Lung (tissue), 4 donors: ENCODE results near the gene MLST8. TPM values are rescaled to one million over a fixed set of nuclear protein-coding genes. Genes with fewer than 3 reads are reported as not detected.

Source experiments
- polyA plus RNA-seq, 2 donors: library from polyadenylated mRNA; stranded (reverse); fragments of 200-250 nt; gene quantifications; one replicate each; pipeline ENCODE4 v1.2.1, GENCODE V29; 2013
- total RNA-seq, 2 donors: library from RNA; depleted of rRNA in 1 of 2; stranded (reverse); fragments of >200 nt in 1 of 2; gene quantifications; one replicate each; pipeline ENCODE4 v1.2.1, GENCODE V29; 2014 to 2021
- donor health status: Bipolar disorder and iron deficiency.
- donor health status: healthy.
- donor health status: DM: yes; HTN: yes; CAD: no.

Gene MLST8
- total and polyA plus RNA-seq, 4 donors: 17.2 to 48.9 (median 41.2) TPM

Other genes starting within 250 kb of the MLST8 start
- gene NDUFB10, start 245.9 kb upstream of the MLST8 start, total RNA-seq: 100 to 1,000 TPM; 107 to 124 TPM
- 100 to 1,000 TPM; 139 to 187 TPM for gene NDUFB10, start 245.9 kb upstream of the MLST8 start, polyA plus RNA-seq
- gene RPS2, start 240.6 kb upstream of the MLST8 start, total RNA-seq: 1,000 to 10,000 TPM; 1,331 to 2,412 TPM
- 1,000 to 10,000 TPM; 3,147 to 5,214 TPM for gene RPS2, start 240.6 kb upstream of the MLST8 start, polyA plus RNA-seq
- not detected for gene RNF151, start 238.6 kb upstream of the MLST8 start, total RNA-seq
- under 1 TPM in 1 of 2 donors, not detected in 1; 0.15 TPM for gene RNF151, start 238.6 kb upstream of the MLST8 start, polyA plus RNA-seq
- gene TBL3, start 233.4 kb upstream of the MLST8 start, total RNA-seq: 10 to 100 TPM; 23.9 to 35.4 TPM
- 10 to 100 TPM; 52.8 to 58.8 TPM for gene TBL3, start 233.4 kb upstream of the MLST8 start, polyA plus RNA-seq
- 1 to 10 TPM in 1 of 2 donors, under 1 TPM in 1; 0.28 to 4.5 TPM for gene NOXO1, start 224.0 kb upstream of the MLST8 start, total RNA-seq
- 1 to 10 TPM; 2.0 to 7.3 TPM for gene NOXO1, start 224.0 kb upstream of the MLST8 start, polyA plus RNA-seq
- 10 to 100 TPM in 1 of 2 donors, 1 to 10 TPM in 1; 7.4 to 32.6 TPM for gene GFER, start 221.3 kb upstream of the MLST8 start, total RNA-seq
- gene GFER, start 221.3 kb upstream of the MLST8 start, polyA plus RNA-seq: 10 to 100 TPM; 18.6 to 63.5 TPM
- under 1 TPM; 0.40 to 0.46 TPM for gene SYNGR3, start 215.5 kb upstream of the MLST8 start, total RNA-seq
- gene SYNGR3, start 215.5 kb upstream of the MLST8 start, polyA plus RNA-seq: under 1 TPM; 0.10 to 0.69 TPM
- 10 to 100 TPM; 13.9 to 49.8 TPM for gene ZNF598, start 195.6 kb upstream of the MLST8 start, total RNA-seq
- gene ZNF598, start 195.6 kb upstream of the MLST8 start, polyA plus RNA-seq: 10 to 100 TPM; 29.1 to 42.8 TPM
- gene NPW, start 185.7 kb upstream of the MLST8 start, total RNA-seq: 1 to 10 TPM in 1 of 2 donors, under 1 TPM in 1; 0.71 to 1.3 TPM
- under 1 TPM; 0.12 to 0.34 TPM for gene NPW, start 185.7 kb upstream of the MLST8 start, polyA plus RNA-seq
- gene NHERF2, start 178.6 kb upstream of the MLST8 start, total RNA-seq: 100 to 1,000 TPM; 142 to 468 TPM
- gene NHERF2, start 178.6 kb upstream of the MLST8 start, polyA plus RNA-seq: 100 to 1,000 TPM; 192 to 297 TPM
- gene NTHL1, start 157.6 kb upstream of the MLST8 start, total RNA-seq: 10 to 100 TPM; 19.3 to 37.8 TPM
- gene NTHL1, start 157.6 kb upstream of the MLST8 start, polyA plus RNA-seq: 10 to 100 TPM; 20.4 to 43.5 TPM
- gene TSC2, start 157.5 kb upstream of the MLST8 start, total RNA-seq: 100 to 1,000 TPM in 1 of 2 donors, 10 to 100 TPM in 1; 93.4 to 146 TPM
- 10 to 100 TPM; 36.5 to 51.9 TPM for gene TSC2, start 157.5 kb upstream of the MLST8 start, polyA plus RNA-seq
- 100 to 1,000 TPM in 1 of 2 donors, 10 to 100 TPM in 1; 82.9 to 128 TPM for gene PKD1, start 69.6 kb upstream of the MLST8 start, total RNA-seq
- gene PKD1, start 69.6 kb upstream of the MLST8 start, polyA plus RNA-seq: 10 to 100 TPM; 39.1 to 46.3 TPM
- gene RAB26, start 56.8 kb upstream of the MLST8 start, total RNA-seq: under 1 TPM; 0.48 to 0.95 TPM
- 1 to 10 TPM in 1 of 2 donors, under 1 TPM in 1; 0.30 to 1.0 TPM for gene RAB26, start 56.8 kb upstream of the MLST8 start, polyA plus RNA-seq
- 10 to 100 TPM; 33.4 to 74.2 TPM for gene TRAF7, start 49.7 kb upstream of the MLST8 start, total RNA-seq
- gene TRAF7, start 49.7 kb upstream of the MLST8 start, polyA plus RNA-seq: 10 to 100 TPM; 44.8 to 51.9 TPM
- gene CASKIN1, start 8.8 kb upstream of the MLST8 start, total RNA-seq: under 1 TPM; 0.09 TPM
- gene CASKIN1, start 8.8 kb upstream of the MLST8 start, polyA plus RNA-seq: under 1 TPM; 0.15 to 0.35 TPM
- gene BRICD5, start 5.4 kb downstream of the MLST8 start, total RNA-seq: 1 to 10 TPM; 2.1 to 9.2 TPM
- 10 to 100 TPM in 1 of 2 donors, 1 to 10 TPM in 1; 9.4 to 13.5 TPM for gene BRICD5, start 5.4 kb downstream of the MLST8 start, polyA plus RNA-seq
- gene PGP, start 9.4 kb downstream of the MLST8 start, total RNA-seq: 10 to 100 TPM in 1 of 2 donors, 1 to 10 TPM in 1; 3.8 to 20.9 TPM
- gene PGP, start 9.4 kb downstream of the MLST8 start, polyA plus RNA-seq: 10 to 100 TPM; 12.5 to 14.9 TPM
- 10 to 100 TPM; 21.0 to 30.2 TPM for gene E4F1, start 18.1 kb downstream of the MLST8 start, total RNA-seq
- 10 to 100 TPM; 22.9 to 26.7 TPM for gene E4F1, start 18.1 kb downstream of the MLST8 start, polyA plus RNA-seq
- gene DNASE1L2, start 31.0 kb downstream of the MLST8 start, total RNA-seq: 1 to 10 TPM in 1 of 2 donors, under 1 TPM in 1; 0.65 to 1.0 TPM
- gene DNASE1L2, start 31.0 kb downstream of the MLST8 start, polyA plus RNA-seq: under 1 TPM; 0.69 to 0.71 TPM
- 10 to 100 TPM; 35.0 to 71.9 TPM for gene ECI1, start 46.1 kb downstream of the MLST8 start, total RNA-seq
- 10 to 100 TPM; 55.2 to 87.1 TPM for gene ECI1, start 46.1 kb downstream of the MLST8 start, polyA plus RNA-seq
- 100 to 1,000 TPM in 1 of 2 donors, 10 to 100 TPM in 1; 92.0 to 125 TPM for gene RNPS1, start 62.7 kb downstream of the MLST8 start, total RNA-seq
- 100 to 1,000 TPM in 1 of 2 donors, 10 to 100 TPM in 1; 98.7 to 144 TPM for gene RNPS1, start 62.7 kb downstream of the MLST8 start, polyA plus RNA-seq
- 100 to 1,000 TPM; 486 to 607 TPM for gene ABCA3, start 135.3 kb downstream of the MLST8 start, total RNA-seq
- gene ABCA3, start 135.3 kb downstream of the MLST8 start, polyA plus RNA-seq: 100 to 1,000 TPM; 197 to 337 TPM
- gene CCNF, start 224.0 kb downstream of the MLST8 start, total RNA-seq: 1 to 10 TPM; 3.5 to 7.5 TPM
- gene CCNF, start 224.0 kb downstream of the MLST8 start, polyA plus RNA-seq: 1 to 10 TPM; 2.0 to 2.2 TPM